Astrocyte (in vitro differentiated cells and primary cell): ENCODE results near the gene PPFIA3. TPM values are rescaled to one million over a fixed set of nuclear protein-coding genes. Genes with fewer than 3 reads are reported as not detected.

Experiments used
- DNase-seq: peaks from one replicate; pipeline ENCODE4 v3.0.0-alpha.2; 2010; ENCODE audit warnings: low read depth
- FAIRE-seq: peaks from 2 replicates; lab custom pipeline; 2011; peaks lifted over from hg19 to GRCh38; lab: Jason Lieb, UNC
- H2AFZ ChIP-seq: 2 replicates; pipeline ENCODE4 v1.6.0; 2012; ENCODE audit warnings: low read depth, low read length, inconsistent platforms
- H3K27ac ChIP-seq: 2 replicates; pipeline ENCODE4 v1.5.1; 2011; ENCODE audit warnings: low read depth, low read length, inconsistent platforms
- H3K27me3 ChIP-seq: 2 replicates; pipeline ENCODE4 v1.6.0; 2011; ENCODE audit warnings: low read length, inconsistent platforms; ENCODE audit not compliant: insufficient read depth
- H3K36me3 ChIP-seq: 2 replicates; pipeline ENCODE4 v1.5.1; 2011; ENCODE audit warnings: low read length, inconsistent platforms; ENCODE audit not compliant: insufficient read depth
- H3K4me1 ChIP-seq: 2 replicates; pipeline ENCODE4 v1.5.1; 2011; ENCODE audit warnings: low read length, inconsistent platforms; ENCODE audit not compliant: insufficient read depth
- H3K4me2 ChIP-seq: 2 replicates; pipeline ENCODE4 v1.6.0; 2012; ENCODE audit warnings: low read length, inconsistent platforms
- H3K4me3 ChIP-seq: 2 replicates; pipeline ENCODE4 v1.5.1; 2011; ENCODE audit warnings: low read depth, mild to moderate bottlenecking, low read length, inconsistent platforms; ENCODE audit not compliant: insufficient read depth
- H3K79me2 ChIP-seq: 2 replicates; pipeline ENCODE4 v1.6.0; 2012; ENCODE audit warnings: mild to moderate bottlenecking, low read length, inconsistent platforms; ENCODE audit not compliant: insufficient read depth
- H3K9ac ChIP-seq: 2 replicates; pipeline ENCODE4 v1.6.0; 2012; ENCODE audit warnings: mild to moderate bottlenecking, low read length, inconsistent platforms
- H3K9me3 ChIP-seq: 2 replicates; pipeline ENCODE4 v1.5.1; 2012; ENCODE audit warnings: low read depth, mild to moderate bottlenecking, low read length, inconsistent platforms; ENCODE audit not compliant: insufficient read depth
- H4K20me1 ChIP-seq: 2 replicates; pipeline ENCODE4 v1.6.0; 2012; ENCODE audit warnings: low read length, inconsistent platforms; ENCODE audit not compliant: insufficient read depth
- H3K27ac Mint-ChIP-seq: one replicate; pipeline ENCODE4 v1.8.0; 2021; ENCODE audit warnings: mild to moderate bottlenecking, mixed read lengths; ENCODE audit not compliant: unreplicated experiment
- H3K27me3 Mint-ChIP-seq: one replicate; pipeline ENCODE4 v1.8.0; 2021; ENCODE audit warnings: low read depth, mixed read lengths; ENCODE audit not compliant: unreplicated experiment
- H3K36me3 Mint-ChIP-seq: one replicate; pipeline ENCODE4 v1.8.0; 2021; ENCODE audit warnings: low read depth, mixed read lengths; ENCODE audit not compliant: unreplicated experiment
- H3K4me1 Mint-ChIP-seq: one replicate; pipeline ENCODE4 v1.8.0; 2021; ENCODE audit warnings: low read depth, mixed read lengths; ENCODE audit not compliant: unreplicated experiment
- H3K4me3 Mint-ChIP-seq: one replicate; pipeline ENCODE4 v1.8.0; 2021; ENCODE audit warnings: mild to moderate bottlenecking, moderate library complexity, mixed read lengths; ENCODE audit not compliant: unreplicated experiment
- H3K9me3 Mint-ChIP-seq: one replicate; pipeline ENCODE4 v1.8.0; 2021; ENCODE audit warnings: mild to moderate bottlenecking, mixed read lengths; ENCODE audit not compliant: unreplicated experiment
- CTCF ChIP-seq: IDR thresholded peaks from 2 replicates; pipeline ENCODE4 v1.5.1; 2011; ENCODE audit warnings: low read depth, mild to moderate bottlenecking, inconsistent platforms, low read length, moderate library complexity; ENCODE audit not compliant: insufficient read depth
- EZH2 ChIP-seq: IDR thresholded peaks from 2 replicates; pipeline ENCODE4 v1.6.1; 2012; ENCODE audit warnings: mild to moderate bottlenecking, low read length, inconsistent platforms; ENCODE audit not compliant: insufficient read depth
- total RNA-seq: library from RNA; stranded (reverse); gene quantifications from 2 replicates; pipeline ENCODE4 v1.2.1, GENCODE V29; 2021

The PPFIA3 gene
- total RNA-seq, 1 donor from 2014 or later, result 9.2 TPM

GRCh38 chr19:49182848-49183375 is 63.6 kb downstream of the PPFIA3 start:
- Histone ChIP-seq H3K4me3 (no peak overlapping the region), H3K9ac (no peak overlapping the region), H3K27me3 (no peaks in the 10 kb centered on the region), H3K4me1 (no peaks in the 10 kb centered on the region), H4K20me1 (no peaks in the 10 kb centered on the region), H3K79me2 (no peaks in the 10 kb centered on the region), H3K4me2 (no peak overlapping the region), H2AFZ (no peak overlapping the region), H3K27ac (no peak overlapping the region), H3K36me3 (no peaks in the 10 kb centered on the region), H3K9me3 (no peaks in the 10 kb centered on the region)
- TF ChIP-seq CTCF (no peak), EZH2 (no peak)
- FAIRE-seq (no peak), DNase-seq (no peak)
- Mint-ChIP-seq H3K36me3 (peaks cover 51% of the 10 kb centered on the region), H3K27ac (no peak overlapping the region), H3K9me3 (peaks cover 15% of the 10 kb centered on the region), H3K4me1 (no peaks in the 10 kb centered on the region), H3K27me3 (no peaks in the 10 kb centered on the region), H3K4me3 (no peak overlapping the region)

GRCh38 chr19:49186108-49186507 is 66.8 kb downstream of the PPFIA3 start:
- H3K9me3 ChIP-seq, result no peaks in the 10 kb centered on the region
- H4K20me1 ChIP-seq, result no peaks in the 10 kb centered on the region
- Mint-ChIP-seq H3K9me3 (peaks cover 17% of the 10 kb centered on the region), H3K27me3 (no peaks in the 10 kb centered on the region), H3K4me3 (no peak overlapping the region), H3K27ac (no peak overlapping the region), H3K36me3 (peaks cover 62% of the 10 kb centered on the region), H3K4me1 (no peaks in the 10 kb centered on the region)
- H3K4me3 ChIP-seq, result no peak overlapping the region
- no peak for FAIRE-seq
- TF ChIP-seq EZH2, result no peak
- TF ChIP-seq CTCF, result no peak
- H3K9ac ChIP-seq, result no peak overlapping the region
- H3K79me2 ChIP-seq, result no peaks in the 10 kb centered on the region
- H2AFZ ChIP-seq, result no peak overlapping the region
- no peaks in the 10 kb centered on the region for H3K4me1 ChIP-seq
- no peak for DNase-seq
- H3K27ac ChIP-seq, result no peak overlapping the region
- no peak overlapping the region for H3K4me2 ChIP-seq
- peaks cover 11% of the 10 kb centered on the region for H3K36me3 ChIP-seq
- H3K27me3 ChIP-seq, result no peaks in the 10 kb centered on the region

GRCh38 chr19:49188626-49189200 is 69.4 kb downstream of the PPFIA3 start:
- Histone ChIP-seq H3K36me3 (peaks cover 11% of the 10 kb centered on the region), H3K79me2 (no peaks in the 10 kb centered on the region), H4K20me1 (no peaks in the 10 kb centered on the region), H3K27ac (no peak overlapping the region), H2AFZ (no peak overlapping the region), H3K4me2 (no peak overlapping the region), H3K4me1 (no peaks in the 10 kb centered on the region), H3K27me3 (no peaks in the 10 kb centered on the region), H3K9ac (no peak overlapping the region), H3K4me3 (no peak overlapping the region), H3K9me3 (no peaks in the 10 kb centered on the region)
- peaks cover 3% of the 10 kb centered on the region for H3K27me3 Mint-ChIP-seq
- TF ChIP-seq CTCF, result no peak
- no peak for TF ChIP-seq EZH2
- no peak overlapping the region for H3K4me3 Mint-ChIP-seq
- peaks cover 10% of the 10 kb centered on the region for H3K9me3 Mint-ChIP-seq
- DNase-seq (no peak), FAIRE-seq (no peak)
- no peak overlapping the region for H3K27ac Mint-ChIP-seq
- no peaks in the 10 kb centered on the region for H3K4me1 Mint-ChIP-seq
- peaks cover 63% of the 10 kb centered on the region for H3K36me3 Mint-ChIP-seq
